ENCODE data around the gene MTHFD1.

- TF ChIP-seq POLR2AphosphoS5 (IDR thresholded peaks at IDR 0.05; ENCODE audit: low read depth, low read length) (no peak), POLR2A (IDR thresholded peaks at IDR 0.05; ENCODE audit: low read depth, low read length) (no peak)
These were observed 23.2 kb upstream of the MTHFD1 start for GRCh38 chr14:64364907-64365306.

Measured in GM12892 (cell line).